Muscle of leg (tissue), 11 donors: ENCODE data around the gene NT5DC2. TPM values are rescaled to one million over a fixed set of nuclear protein-coding genes. Genes with fewer than 3 reads are reported as not detected.

Source experiments
- DNase-seq: peaks from one replicate; pipeline ENCODE4 v3.0.0; 2013
- H3K27ac ChIP-seq: one replicate; pipeline ENCODE4 v1.5.1; 2013; ENCODE audit warnings: mild to moderate bottlenecking, low read length, control low read depth
- H3K27me3 ChIP-seq: one replicate; pipeline ENCODE4 v1.6.1; 2013; ENCODE audit warnings: low read length; ENCODE audit not compliant: control insufficient read depth, insufficient read depth
- H3K36me3 ChIP-seq: one replicate; pipeline ENCODE4 v1.6.1; 2013; ENCODE audit warnings: low read length; ENCODE audit not compliant: control insufficient read depth, insufficient read depth
- H3K4me1 ChIP-seq: one replicate; pipeline ENCODE4 v1.6.1; 2013; ENCODE audit warnings: low read length; ENCODE audit not compliant: control insufficient read depth, insufficient read depth
- H3K4me3 ChIP-seq: one replicate; pipeline ENCODE4 v1.5.1; 2013; ENCODE audit warnings: low read length, control low read depth
- H3K9me3 ChIP-seq: replicated peaks from 2 replicates; pipeline ENCODE4 v1.6.1; 2013; ENCODE audit warnings: low read depth, low read length; ENCODE audit not compliant: control insufficient read depth
- WGBS: methylation state at CpG from one replicate; pipeline ENCODE4 v1.1.5; 2013; ENCODE audit warnings: missing lambda C conversion rate; ENCODE audit not compliant: insufficient coverage; 5-methylcytosine and 5-hydroxymethylcytosine counted together
- polyA plus RNA-seq, 8 donors: library from polyadenylated mRNA; unstranded; fragments of 120-200 nt; gene quantifications; one replicate each; pipeline versions ENCODE4 v1.2.1 to v1.2.3, GENCODE V29; 2013; ENCODE audit warnings: inconsistent platforms in 1 of 8, low replicate concordance in 1 of 8; ENCODE audit not compliant: insufficient read length in 8 of 8, insufficient read depth in 1 of 8
- total RNA-seq: library from RNA; stranded (reverse); fragments of 120-200 nt; gene quantifications from one replicate; pipeline ENCODE4 v1.2.4, GENCODE V29; 2013

NT5DC2 gene
- total and polyA plus RNA-seq, 9 donors = 52.0 to 134 (median 100) TPM

DNA sequence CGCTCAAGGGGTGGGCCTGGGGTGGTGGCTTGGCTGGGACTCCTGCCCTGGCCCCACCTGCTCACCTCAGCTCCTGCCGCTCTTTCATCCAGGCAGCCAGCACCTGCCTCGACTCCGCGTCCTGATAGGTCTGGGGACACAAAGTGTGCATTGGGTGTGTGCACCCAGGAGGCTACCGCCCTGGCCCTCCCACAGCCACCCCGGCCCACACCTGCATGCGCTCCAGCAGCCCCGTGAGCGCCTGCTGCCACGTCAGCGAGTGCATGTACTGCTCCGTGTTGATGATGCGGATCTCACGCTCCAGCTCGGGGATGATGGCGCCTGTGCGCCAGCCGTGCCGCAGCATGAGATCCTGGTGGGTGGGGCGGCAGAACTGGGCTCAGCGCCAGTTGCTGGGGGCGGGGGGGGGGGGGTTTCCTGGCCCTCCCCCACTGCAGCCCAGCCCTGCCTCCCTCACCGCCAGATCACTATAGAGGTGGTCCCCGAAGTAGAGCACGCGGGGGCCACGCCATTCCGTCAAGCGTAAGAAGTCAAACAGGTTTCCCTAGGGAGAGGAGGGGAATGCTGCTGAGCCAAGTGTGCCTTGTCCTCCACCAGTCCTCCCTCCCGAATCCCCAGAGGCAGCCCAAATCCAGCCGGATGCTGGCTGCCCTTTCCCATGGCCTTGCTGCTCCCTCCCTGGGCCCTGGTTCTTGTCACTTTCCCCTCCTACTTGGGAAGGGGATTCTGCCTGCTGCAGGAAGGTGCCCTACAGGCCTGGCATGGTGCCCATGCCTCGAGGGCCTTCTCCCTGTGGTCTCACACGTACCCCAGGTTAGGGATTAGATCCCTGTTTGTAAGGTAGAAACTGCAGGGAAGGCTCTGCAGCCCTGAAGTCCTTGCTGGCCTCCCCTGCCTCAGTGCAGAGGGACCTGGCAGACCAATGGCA, 8.6 kb downstream of the NT5DC2 start:
- 83% methylated on average over 26 of the region's 34 CpGs for WGBS
- no peak overlapping the region for H3K4me3 ChIP-seq
- peaks cover 59% of the 10 kb centered on the region for H3K36me3 ChIP-seq
- peaks cover 16% of the 10 kb centered on the region for H3K4me1 ChIP-seq
- peak; percentile 45 for DNase-seq
- H3K27ac ChIP-seq = peak overlapping the region; percentile 45
- H3K27me3 ChIP-seq = no peaks in the 10 kb centered on the region
- H3K9me3 ChIP-seq = no peaks in the 10 kb centered on the region

DNA sequence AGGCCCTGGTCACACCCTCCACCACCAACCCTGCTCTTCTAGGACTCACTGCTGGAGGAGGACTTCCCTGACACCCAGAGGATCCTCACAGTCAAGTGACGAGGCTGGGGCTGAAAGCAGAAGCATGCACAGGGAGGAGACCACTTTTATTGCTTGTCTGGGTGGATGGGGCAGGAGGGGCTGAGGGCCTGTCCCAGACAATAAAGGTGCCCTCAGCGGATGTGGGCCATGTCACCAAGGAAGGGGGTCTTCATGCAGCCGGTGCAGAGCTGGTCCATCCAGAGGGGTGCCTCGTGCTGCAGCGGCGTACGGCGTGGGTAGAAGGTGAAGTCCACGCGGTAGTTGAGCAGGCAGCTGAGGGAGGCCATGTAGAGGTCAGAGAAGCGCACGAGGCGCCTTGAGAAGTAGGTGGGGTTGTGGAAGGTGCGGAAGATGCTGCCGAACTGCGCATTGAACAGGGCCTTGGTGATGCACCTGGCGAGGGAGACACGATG, 9.4 kb downstream of the NT5DC2 start:
- Histone ChIP-seq H3K9me3 (no peaks in the 10 kb centered on the region), H3K27me3 (no peaks in the 10 kb centered on the region), H3K36me3 (peaks cover 58% of the 10 kb centered on the region), H3K27ac (peak overlapping the region; percentile 35), H3K4me3 (no peak overlapping the region), H3K4me1 (peaks cover 15% of the 10 kb centered on the region)
- 87% methylated on average over 15 of the region's 18 CpGs for WGBS
- DNase-seq = no peak

GRCh38 chr3:52523386-52524257, 10.0 kb downstream of the NT5DC2 start:
- H3K27me3 ChIP-seq = no peaks in the 10 kb centered on the region
- H3K27ac ChIP-seq = no peak overlapping the region
- H3K9me3 ChIP-seq = no peaks in the 10 kb centered on the region
- no peak for DNase-seq
- peaks cover 16% of the 10 kb centered on the region for H3K4me1 ChIP-seq
- peaks cover 52% of the 10 kb centered on the region for H3K36me3 ChIP-seq
- WGBS = 83% methylated on average over 14 of the region's 26 CpGs
- H3K4me3 ChIP-seq = no peak overlapping the region

DNA sequence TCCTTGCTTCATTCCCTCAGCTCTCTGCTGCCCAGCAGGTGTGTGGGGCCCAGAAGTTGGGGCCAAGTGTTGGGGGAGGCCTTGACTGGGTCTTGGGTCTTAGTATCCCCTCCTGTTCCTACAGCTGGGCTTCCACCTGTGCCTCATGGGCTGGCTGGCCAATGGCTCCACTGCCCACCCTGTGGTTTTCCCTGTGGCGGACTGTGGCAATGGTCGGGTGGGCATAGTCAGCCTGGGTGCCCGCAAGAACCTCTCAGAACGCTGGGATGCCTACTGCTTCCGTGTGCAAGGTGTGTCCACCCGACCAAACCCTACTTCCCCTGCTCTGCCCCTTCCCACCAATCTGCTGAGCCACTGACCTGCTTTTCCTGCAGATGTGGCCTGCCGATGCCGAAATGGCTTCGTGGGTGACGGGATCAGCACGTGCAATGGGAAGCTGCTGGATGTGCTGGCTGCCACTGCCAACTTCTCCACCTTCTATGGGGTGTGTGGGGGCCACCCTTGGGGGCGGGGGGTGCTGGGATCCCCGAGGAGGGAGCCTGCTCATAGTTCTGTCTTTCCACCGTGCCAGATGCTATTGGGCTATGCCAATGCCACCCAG, 10.9 kb downstream of the NT5DC2 start:
- H3K9me3 ChIP-seq = no peaks in the 10 kb centered on the region
- no peak for DNase-seq
- no peak overlapping the region for H3K4me3 ChIP-seq
- peaks cover 21% of the 10 kb centered on the region for H3K4me1 ChIP-seq
- no peak overlapping the region for H3K27ac ChIP-seq
- no peaks in the 10 kb centered on the region for H3K27me3 ChIP-seq
- H3K36me3 ChIP-seq = peaks cover 44% of the 10 kb centered on the region
- 85% methylated on average over 8 of the region's 14 CpGs for WGBS

DNA sequence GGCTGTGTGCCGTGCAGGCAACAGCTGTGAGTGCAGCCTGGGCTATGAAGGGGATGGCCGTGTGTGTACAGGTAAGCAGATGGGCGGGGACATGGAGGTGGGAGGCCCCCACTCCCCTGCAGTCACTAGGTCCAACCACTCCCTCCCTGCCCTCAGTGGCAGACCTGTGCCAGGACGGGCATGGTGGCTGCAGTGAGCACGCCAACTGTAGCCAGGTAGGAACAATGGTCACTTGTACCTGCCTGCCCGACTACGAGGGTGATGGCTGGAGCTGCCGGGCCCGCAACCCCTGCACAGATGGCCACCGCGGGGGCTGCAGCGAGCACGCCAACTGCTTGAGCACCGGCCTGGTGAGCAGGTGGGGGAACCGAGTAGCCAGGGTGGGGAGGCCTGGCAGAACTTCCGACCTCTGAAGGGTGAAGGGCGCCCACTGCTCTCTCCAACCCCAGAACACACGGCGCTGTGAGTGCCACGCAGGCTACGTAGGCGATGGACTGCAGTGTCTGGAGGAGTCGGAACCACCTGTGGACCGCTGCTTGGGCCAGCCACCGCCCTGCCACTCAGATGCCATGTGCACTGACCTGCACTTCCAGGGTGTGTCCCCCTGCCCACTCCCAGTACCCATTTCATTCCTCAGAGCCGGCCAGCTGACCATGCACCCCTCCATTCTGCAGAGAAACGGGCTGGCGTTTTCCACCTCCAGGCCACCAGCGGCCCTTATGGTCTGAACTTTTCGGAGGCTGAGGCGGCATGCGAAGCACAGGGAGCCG, 11.6 kb downstream of the NT5DC2 start:
- H3K36me3 ChIP-seq = peaks cover 37% of the 10 kb centered on the region
- 92% methylated on average over 27 of the region's 33 CpGs for WGBS
- no peak for DNase-seq

GRCh38 chr3:52521488-52521824, 12.2 kb downstream of the NT5DC2 start:
- no peak overlapping the region for H3K4me3 ChIP-seq
- no peak overlapping the region for H3K27ac ChIP-seq
- 87% methylated on average over 6 of the region's 8 CpGs for WGBS
- no peaks in the 10 kb centered on the region for H3K27me3 ChIP-seq
- DNase-seq = no peak
- peaks cover 21% of the 10 kb centered on the region for H3K4me1 ChIP-seq
- H3K9me3 ChIP-seq = no peaks in the 10 kb centered on the region
- H3K36me3 ChIP-seq = peaks cover 31% of the 10 kb centered on the region

More for the DNA sequence above, 11.6 kb downstream of the NT5DC2 start:
- Histone ChIP-seq H3K4me3 (no peak overlapping the region), H3K9me3 (no peaks in the 10 kb centered on the region), H3K27me3 (no peaks in the 10 kb centered on the region), H3K27ac (no peak overlapping the region), H3K4me1 (peaks cover 21% of the 10 kb centered on the region)

DNA sequence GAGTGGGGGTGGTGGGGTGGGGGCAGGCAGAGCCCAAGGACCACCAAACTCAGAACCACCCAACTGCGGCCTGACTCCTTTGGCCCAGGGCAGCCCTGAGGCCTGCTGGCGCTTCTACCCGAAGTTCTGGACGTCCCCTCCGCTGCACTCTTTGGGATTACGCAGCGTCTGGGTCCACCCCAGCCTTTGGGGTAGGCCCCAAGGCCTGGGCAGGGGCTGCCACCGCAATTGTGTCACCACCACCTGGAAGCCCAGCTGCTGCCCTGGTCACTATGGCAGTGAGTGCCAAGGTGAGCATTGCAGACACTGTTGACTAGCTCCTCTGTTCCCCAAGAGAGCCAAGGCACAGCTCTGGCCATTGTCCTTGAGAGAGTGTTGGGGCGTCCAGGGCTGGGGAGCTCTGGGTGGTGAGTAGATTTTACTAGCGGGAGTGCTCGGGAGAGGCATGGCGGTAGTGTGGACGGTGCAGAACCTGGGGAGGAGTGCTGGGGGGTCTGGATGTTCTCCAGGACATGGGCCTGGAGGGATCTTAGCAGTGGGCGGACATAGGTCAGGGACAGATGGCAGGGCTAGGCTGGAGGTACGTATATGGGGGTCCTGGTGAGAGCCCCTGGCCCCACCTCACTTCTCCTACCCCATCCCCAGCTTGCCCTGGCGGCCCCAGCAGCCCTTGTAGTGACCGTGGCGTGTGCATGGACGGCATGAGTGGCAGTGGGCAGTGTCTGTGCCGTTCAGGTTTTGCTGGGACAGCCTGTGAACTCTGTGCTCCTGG, 12.8 kb downstream of the NT5DC2 start:
- no peaks in the 10 kb centered on the region for H3K9me3 ChIP-seq
- DNase-seq = no peak
- H3K27me3 ChIP-seq = no peaks in the 10 kb centered on the region
- H3K36me3 ChIP-seq = peaks cover 26% of the 10 kb centered on the region
- H3K27ac ChIP-seq = no peak overlapping the region
- no peak overlapping the region for H3K4me3 ChIP-seq
- 91% methylated on average over 15 of the region's 20 CpGs for WGBS
- peaks cover 18% of the 10 kb centered on the region for H3K4me1 ChIP-seq

- H3K27ac ChIP-seq = no peak overlapping the region
- no peaks in the 10 kb centered on the region for H3K27me3 ChIP-seq
- WGBS = 91% methylated on average over 5 of the region's 14 CpGs
- no peak for DNase-seq
- peaks cover 19% of the 10 kb centered on the region for H3K36me3 ChIP-seq
- H3K4me3 ChIP-seq = no peak overlapping the region
- H3K4me1 ChIP-seq = peaks cover 11% of the 10 kb centered on the region
- no peaks in the 10 kb centered on the region for H3K9me3 ChIP-seq
Observed at GRCh38 chr3:52520141-52520667, 13.5 kb downstream of the NT5DC2 start.
